GM21381 (cell line): Measurements from ENCODE around the gene CCDC194.

Experiments
- ATAC-seq: cut with Tn5 transposase; IDR thresholded peaks from one replicate; pipeline ENCODE4 v1.9.1; 2021; ENCODE audit warnings: mild to moderate bottlenecking, moderate library complexity; ENCODE audit not compliant: unreplicated experiment

Gene CCDC194

DNA sequence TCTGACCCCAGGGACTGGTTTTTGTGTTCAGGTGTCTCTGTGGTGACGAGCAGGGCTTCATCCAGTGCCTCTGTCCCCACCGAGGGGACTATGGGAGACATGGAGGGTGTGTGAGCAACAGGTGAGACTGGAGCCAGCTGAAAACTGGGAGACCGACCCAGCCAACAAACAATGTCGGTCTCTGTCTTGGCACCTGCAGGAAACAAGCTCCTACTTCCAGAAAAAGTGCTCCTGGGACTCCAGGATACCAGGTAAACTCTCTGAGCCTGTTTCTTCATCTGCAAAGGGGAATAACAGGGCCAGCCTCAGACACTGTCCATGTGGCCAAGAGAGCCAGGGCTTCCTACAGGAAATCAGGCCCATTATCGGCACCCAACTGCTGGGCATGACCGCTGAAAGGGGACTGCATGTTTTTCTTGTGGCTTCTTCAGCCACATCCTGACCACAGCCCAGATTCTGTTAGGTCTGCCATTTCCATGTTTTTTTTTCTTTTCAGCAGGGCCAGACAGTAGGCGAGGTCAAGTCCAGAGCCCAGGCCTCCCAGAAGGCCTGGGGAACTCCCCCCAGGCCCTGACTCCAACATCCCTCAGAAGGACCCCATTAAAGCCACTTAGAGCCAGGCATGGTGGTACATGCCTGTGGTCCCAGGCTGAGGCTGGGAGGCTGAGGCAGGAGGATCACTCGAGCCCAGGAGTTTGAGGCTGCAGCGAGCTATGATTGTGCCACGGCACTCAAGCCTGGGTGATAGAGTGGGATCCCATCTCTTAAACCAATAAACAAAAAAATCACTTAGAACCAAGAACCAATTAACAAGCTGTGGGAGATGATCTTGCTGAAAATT, 12.3 kb upstream of the CCDC194 start:
- ATAC-seq: peak; percentile 13

DNA sequence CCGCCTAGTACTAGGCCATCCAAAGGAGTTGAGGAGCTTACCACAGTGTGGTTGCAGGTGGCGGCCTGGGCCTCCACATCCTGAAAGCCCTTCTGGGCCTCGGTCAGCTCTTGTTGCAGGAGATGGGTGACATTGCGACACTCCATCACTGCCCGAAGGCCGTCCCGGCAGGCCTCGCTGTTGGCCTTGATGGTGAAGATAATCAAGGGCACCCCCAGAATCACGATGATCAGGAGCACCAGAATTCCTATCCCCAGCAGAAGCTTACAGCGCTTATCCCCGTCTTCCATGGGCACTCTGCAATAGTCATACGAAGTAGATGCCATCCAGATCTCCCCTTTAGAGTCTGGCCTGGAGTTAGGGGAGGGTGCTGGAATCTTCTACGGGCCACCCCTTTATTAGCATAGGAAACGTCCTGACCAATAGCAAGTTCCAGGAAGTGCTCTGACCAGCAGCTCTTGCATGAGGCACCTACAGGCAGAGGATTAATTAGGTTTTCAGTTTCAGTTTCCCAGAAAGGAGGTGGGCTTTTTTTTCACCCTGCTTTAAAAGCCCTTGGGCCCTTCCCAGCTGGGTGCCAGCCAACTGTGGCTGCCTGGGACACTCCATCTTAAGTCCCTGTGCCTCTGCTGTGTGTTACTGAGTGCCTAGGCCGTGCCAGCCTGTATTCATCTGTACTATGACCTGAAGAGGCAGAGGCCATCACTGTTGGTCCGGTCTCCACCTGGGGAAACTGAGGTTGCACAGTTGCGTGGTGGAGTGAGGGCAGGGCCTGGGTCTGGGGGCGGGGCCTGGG, 11.5 kb upstream of the CCDC194 start, which contains the start of gene BST2:
Gene BST2 (minus strand): TSS at position 381 of the 796 bp plus-strand sequence. CDS start 55 bp downstream, at position 326.
- peak; percentile 68 for ATAC-seq

DNA sequence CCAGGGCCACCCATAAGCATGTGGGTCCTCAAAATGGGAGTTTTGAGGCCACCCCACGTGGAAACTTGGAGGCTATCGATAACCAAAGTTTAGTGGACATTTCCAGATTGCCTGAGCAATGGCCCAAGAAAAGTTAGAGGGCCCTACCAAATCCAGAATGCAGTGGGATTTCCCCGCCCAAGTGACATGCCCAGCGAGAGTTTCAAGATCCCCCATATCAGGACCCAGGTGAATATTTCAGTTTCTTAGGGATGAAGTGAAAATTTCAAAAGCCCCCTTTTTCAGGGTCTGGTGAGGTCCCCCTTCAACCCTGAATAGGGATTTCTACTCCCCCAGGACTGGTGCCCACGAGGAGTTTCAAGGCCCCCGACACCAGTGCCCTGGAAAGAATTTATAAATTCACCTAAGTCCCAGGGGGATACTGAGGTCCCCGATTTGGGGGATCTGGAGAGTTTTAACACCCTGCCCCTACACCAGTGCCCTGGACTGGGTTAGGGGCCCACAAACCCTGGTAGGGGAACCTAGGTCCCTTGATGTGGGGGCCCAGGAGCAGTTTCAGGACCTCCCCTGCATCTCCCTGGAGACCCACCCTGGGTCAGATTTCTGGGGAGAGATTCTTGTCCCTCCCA, 10.7 kb upstream of the CCDC194 start:
- ATAC-seq: no peak

DNA sequence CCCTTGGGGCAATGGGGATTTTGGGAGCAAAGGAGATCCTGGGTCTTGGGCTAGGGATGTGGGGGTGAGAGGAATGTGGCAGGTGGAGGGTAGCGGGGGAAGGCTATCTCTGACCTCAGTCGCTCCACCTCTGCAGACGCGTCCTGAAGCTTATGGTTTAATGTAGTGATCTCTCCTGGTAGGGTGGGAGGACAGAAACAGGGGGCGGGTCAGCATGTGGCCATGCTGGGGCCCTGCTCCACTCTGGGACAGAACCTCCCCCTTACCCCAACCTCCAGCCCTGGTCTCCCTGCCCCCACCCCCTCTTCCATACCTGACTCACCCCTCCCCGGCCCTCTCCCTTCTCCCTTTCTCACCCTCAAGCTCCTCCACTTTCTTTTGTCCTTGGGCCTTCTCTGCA, 10.0 kb upstream of the CCDC194 start:
- no peak for ATAC-seq

DNA sequence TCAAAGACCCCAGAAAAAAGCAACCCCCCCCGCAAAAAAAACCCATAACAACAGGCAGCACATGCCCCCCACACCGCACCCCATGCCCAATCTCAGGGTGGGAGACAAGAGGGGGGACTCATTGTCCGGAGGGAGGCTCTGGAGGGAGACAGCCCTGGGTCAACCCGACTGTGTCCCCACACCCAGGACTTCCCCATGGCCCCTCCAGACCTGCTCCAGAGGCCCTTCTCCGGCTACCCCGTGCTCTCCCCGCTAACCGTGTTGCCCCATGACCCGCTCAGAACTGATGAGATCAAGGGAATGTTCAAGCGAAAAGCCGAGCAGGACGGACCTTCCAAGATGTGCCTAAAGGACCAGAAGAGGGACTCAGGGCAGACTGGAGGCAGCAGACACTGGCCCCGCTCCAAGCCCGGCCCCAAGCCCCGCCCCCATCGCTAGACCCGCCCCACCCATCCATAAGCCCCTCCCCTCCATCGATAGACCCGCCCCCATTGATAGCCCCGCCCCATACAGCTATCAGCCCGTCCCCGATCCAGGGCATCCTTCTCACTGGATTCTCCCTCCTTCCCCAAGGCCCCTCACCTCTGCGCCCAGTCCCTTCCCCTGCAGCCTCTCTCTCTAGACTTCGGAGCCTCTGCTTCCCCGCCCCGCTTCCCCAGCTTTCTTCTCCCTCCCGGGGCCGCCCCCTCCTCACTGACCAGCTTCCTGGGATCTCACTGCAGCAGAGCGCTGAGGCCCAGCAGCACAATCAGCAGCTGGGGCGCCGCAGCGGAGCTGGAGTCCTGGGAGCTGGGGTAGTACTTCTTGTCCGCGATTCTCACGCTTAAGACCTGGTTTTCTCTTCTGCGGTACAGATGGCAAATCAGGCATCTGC, 9.2 kb upstream of the CCDC194 start:
- no peak for ATAC-seq

- ATAC-seq: no peak
These were observed 7.6 kb upstream of the CCDC194 start for GRCh38 chr19:17401628-17402027.

DNA sequence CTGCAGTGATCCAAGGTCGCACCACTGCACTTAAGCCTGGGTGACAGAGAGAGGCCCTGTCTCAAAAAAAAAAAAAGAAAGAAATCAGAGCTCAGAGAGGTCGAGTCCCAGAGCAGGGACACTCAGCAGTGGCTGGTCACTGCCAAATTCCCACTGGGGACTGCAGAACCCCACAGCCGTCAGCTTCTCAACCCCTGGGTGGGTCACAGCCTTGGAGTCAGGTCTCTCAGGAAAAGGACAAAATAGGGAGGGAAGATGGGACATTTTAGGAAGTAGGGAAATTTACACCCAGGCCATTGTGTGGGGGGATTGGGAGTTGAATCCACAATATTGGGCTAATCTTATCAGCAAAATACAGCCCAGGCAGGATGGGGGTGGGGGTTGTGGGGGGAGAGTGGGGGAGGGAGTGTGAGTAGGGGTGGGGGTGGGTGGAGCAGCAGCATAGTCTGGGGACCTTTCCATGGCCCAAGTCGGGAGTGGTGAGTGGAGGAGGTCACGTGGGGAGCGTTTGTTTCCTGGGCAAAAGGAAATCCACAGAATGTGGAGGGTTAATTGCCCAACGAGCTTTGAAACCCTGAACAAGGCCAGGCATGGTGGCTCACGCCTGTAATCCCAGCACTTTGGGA, 5.0 kb upstream of the CCDC194 start:
- no peak for ATAC-seq

- ATAC-seq: no peak
These were observed 957 bp upstream of the CCDC194 start for GRCh38 chr19:17394891-17395415.

GRCh38 chr19:17393002-17393401, 994 bp downstream of the CCDC194 start:
- no peak for ATAC-seq

- no peak for ATAC-seq
These were observed 2.4 kb downstream of the CCDC194 start for GRCh38 chr19:17391371-17392151.

DNA sequence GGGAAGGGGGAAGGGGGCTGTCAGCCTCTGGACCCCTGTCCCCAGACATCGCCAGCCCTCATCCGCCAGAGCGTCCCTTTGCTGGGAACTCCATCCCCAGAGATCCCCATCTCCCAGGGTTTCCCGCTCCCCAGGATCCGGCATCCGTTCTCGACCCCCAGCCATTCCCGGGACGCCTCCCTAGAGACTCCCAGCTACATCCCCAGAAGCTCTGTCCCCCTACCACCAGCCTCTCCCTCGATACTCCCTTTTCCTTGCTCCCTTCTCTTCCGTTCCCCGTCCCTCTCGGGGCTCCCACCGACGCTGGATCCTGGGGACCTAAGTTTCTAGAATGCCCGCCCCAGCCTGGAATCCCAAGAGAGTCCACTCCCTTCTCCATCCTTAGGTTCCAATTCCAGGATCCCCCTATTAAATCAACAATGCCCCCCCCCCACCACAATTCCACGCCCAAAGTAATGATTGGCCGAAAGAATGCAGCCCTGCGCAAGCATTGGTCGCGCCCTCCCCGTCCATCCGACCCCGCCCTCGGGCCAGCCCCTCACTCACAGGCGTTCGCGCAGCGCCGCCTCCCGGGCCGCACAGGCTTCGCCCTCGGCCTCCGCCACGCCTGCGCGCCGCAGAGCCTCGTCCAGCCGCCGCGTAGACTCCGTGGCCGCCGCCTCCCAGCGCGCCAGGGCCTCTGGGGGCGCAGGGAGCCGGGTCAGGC, 3.2 kb downstream of the CCDC194 start:
- peak; percentile 92 for ATAC-seq

- no peak for ATAC-seq
These were observed 3.9 kb downstream of the CCDC194 start for GRCh38 chr19:17389957-17390664.

- no peak for ATAC-seq
These were observed 4.7 kb downstream of the CCDC194 start for GRCh38 chr19:17389288-17389687.

DNA sequence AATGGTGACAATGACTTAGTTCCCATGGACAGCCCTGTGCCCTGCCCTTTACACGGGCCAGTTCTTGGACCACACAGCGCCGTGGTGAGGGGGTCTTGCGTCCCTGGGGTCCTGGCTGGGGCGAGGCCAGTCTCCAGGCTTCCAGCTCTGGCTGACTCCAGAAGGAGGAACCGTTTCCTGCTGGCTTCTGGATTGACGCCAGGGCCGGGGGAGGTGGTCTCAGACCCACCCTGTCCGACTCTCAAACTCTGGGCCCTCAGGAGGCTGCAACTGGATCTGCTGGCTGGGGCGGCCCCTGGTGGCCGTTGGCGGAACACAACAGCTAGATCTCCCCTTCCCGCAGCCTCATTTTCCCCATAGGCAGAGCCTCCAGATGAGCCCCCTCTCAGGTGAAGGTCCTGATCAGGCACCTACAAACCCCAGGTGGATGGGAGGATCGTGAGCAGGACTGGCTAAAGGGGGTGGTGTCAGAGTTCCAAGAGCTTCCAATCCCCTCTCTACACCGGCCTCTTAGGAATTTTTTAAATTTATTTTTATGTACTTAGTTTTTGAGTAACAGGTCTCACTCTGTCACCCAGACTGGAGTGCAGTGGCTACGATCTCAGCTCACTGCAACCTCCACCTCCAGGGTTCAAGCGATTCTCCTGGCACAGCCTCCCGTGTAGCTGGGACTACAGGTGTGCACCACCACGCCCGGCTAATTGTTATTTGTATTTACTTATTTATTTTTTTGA, 8.0 kb downstream of the CCDC194 start:
- ATAC-seq: no peak

DNA sequence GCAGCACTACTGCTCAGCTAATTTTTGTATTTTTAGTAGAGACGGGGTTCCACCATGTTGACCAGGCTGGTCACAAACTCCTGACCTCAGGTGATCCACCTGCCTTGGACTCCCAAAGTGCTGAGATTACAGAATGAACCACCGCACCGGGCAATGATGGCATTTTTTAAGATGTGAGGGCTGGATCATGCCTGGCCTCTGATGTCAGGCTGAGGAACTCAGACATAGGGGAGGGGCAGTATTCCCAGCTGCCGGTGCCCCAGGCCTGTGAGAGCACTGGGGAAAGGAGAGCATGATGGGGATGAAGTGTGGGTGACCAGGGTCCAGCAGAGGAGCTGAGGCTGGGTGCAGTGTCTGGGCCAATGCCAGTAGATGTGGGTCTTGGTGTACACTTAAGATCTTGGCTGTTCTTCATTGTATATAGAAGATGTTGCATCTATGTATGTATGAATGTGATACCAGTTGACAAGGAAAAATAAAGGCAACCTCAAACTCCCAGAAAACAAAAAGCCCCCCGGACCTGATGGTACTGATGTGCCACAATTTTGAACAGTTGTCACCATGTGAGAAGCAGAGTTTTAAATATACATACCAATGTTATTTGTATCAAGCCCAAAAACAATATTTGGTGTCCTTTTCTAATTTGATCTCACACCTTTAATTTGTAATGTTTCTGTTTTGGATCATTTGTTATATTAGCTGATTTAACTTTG, 13.4 kb downstream of the CCDC194 start:
- ATAC-seq: no peak

DNA sequence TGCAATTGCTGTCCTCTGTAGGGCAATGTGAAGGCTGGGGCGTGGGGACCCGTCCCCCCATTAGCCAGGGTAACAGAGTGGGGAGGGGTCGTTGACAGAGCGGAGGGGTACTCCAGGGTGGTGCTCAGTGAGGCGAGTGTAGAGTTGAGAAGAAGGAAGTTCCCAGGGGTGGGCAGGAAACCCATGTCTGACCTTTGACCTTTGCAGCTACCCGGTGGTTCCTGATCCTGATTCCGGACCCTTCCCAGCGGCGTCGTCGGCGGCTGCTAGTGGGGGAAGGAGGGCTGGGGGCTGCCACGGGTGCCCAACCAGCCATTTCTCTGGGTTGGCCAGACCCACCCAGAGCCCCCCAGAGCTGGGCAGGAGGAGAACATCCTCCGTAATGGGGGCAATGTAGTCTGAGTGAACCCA, 14.8 kb downstream of the CCDC194 start:
- ATAC-seq: no peak

DNA sequence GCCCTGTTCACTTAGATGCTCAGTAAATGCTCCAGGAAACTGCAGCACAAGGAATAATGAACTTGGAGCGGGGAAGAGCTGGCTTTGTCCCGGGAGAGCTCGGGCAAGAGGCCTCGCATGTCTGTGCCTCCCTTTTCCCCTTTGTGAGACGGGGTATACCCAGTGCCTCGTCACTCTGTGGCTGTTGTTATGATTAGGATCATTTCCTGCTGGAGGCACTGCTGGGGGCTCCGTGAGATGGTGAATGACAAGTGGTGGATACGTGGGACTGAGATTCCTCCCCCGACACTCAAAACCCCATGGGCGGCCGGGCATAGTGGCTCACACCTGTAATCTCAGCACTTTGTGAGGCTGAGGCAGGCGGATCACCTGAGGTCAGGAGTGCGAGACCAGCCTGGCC, 15.7 kb downstream of the CCDC194 start:
- no peak for ATAC-seq
